GM21390 (cell line): ENCODE data around the gene CFAP251.

Experiments used
- ATAC-seq: cut with Tn5 transposase; IDR thresholded peaks from one replicate; pipeline ENCODE4 v1.9.1; 2021; ENCODE audit not compliant: unreplicated experiment

CFAP251 gene

GRCh38 chr12:122051231-122051876 lies 133.0 kb downstream of the CFAP251 start:
- ATAC-seq: no peak

GRCh38 chr12:122052285-122052684 lies 133.9 kb downstream of the CFAP251 start:
- ATAC-seq: no peak
